ENCODE data around the gene PRAMEF18.
"Not testable (repeated sequence)": the region's sequence is repeated elsewhere in the genome, so short reads cannot be mapped to it uniquely, and the experiment has no call there.

Gene PRAMEF18

GRCh38 chr1:13225675-13226204 lies at the start of gene PRAMEF18:
Gene PRAMEF18, minus strand, starts transcription at chr1:13226154. Its CDS starts 48 bp downstream, at chr1:13226106.
- DNase-seq, result not testable (repeated sequence)

- DNase-seq, result not testable (repeated sequence)
Measured at GRCh38 chr1:13265124-13265523, 39.2 kb upstream of the PRAMEF18 start.

GRCh38 chr1:13253898-13254297 lies 27.9 kb upstream of the PRAMEF18 start, which contains the start of gene PRAMEF5:
Gene PRAMEF5, plus strand, starts transcription at chr1:13254198. Its CDS starts 5,071 bp downstream, at chr1:13259269.
- DNase-seq, result not testable (repeated sequence)

- DNase-seq, result not testable (repeated sequence)
Measured at GRCh38 chr1:13247122-13247521, 21.2 kb upstream of the PRAMEF18 start.

- not testable (repeated sequence) for DNase-seq
Measured at GRCh38 chr1:13246554-13246871, 20.6 kb upstream of the PRAMEF18 start.

- not testable (repeated sequence) for DNase-seq
Measured at GRCh38 chr1:13245841-13246553, 20.0 kb upstream of the PRAMEF18 start.

- not testable (repeated sequence) for DNase-seq
Measured at GRCh38 chr1:13243536-13244263, 17.7 kb upstream of the PRAMEF18 start.

- not testable (repeated sequence) for DNase-seq
Measured at GRCh38 chr1:13239633-13240032, 13.7 kb upstream of the PRAMEF18 start.

- not testable (repeated sequence) for DNase-seq
Measured at GRCh38 chr1:13237572-13237971, 11.6 kb upstream of the PRAMEF18 start.

GRCh38 chr1:13234057-13234456 lies 8.1 kb upstream of the PRAMEF18 start:
- DNase-seq, result not testable (repeated sequence)

- DNase-seq, result not testable (repeated sequence)
Measured at GRCh38 chr1:13232056-13232455, 6.1 kb upstream of the PRAMEF18 start.

- not testable (repeated sequence) for DNase-seq
Measured at GRCh38 chr1:13231061-13231750, 5.3 kb upstream of the PRAMEF18 start.

- DNase-seq, result not testable (repeated sequence)
Measured at GRCh38 chr1:13230601-13231000, 4.6 kb upstream of the PRAMEF18 start.

- not testable (repeated sequence) for DNase-seq
Measured at GRCh38 chr1:13230096-13230495, 4.1 kb upstream of the PRAMEF18 start.

- DNase-seq, result no peak
Measured at GRCh38 chr1:13228343-13228781, 2.4 kb upstream of the PRAMEF18 start.

GRCh38 chr1:13227271-13228055 lies 1.5 kb upstream of the PRAMEF18 start:
- not testable (repeated sequence) for DNase-seq

GRCh38 chr1:13224480-13225060 lies 1.4 kb downstream of the PRAMEF18 start:
- DNase-seq, result no peak

- DNase-seq, result not testable (repeated sequence)
Measured at GRCh38 chr1:13222788-13223187, 3.2 kb downstream of the PRAMEF18 start.

GRCh38 chr1:13219203-13219602 lies 6.8 kb downstream of the PRAMEF18 start:
- DNase-seq, result not testable (repeated sequence)

GRCh38 chr1:13216619-13217018 lies 9.3 kb downstream of the PRAMEF18 start:
- DNase-seq, result not testable (repeated sequence)

- DNase-seq, result not testable (repeated sequence)
Measured at GRCh38 chr1:13208712-13209111, 17.2 kb downstream of the PRAMEF18 start.

GRCh38 chr1:13201309-13201708 lies 24.6 kb downstream of the PRAMEF18 start, which contains the start of gene PRAMEF13:
Gene PRAMEF13, minus strand, starts transcription at chr1:13201409. Its CDS starts 1,820 bp downstream, at chr1:13199589.
- DNase-seq, result not testable (repeated sequence)
